SH-SY5Y (cell line): ENCODE data around the gene SDR42E2.

Experiments used
- GATA2 ChIP-seq: IDR thresholded peaks from 2 replicates; pipeline ENCODE4 v1.6.1; 2011; ENCODE audit warnings: mild to moderate bottlenecking, low read depth, low read length
- GATA3 ChIP-seq: IDR thresholded peaks from 2 replicates; pipeline ENCODE4 v1.6.1; 2011; ENCODE audit warnings: low read depth, mild to moderate bottlenecking, low read length, moderate library complexity

The SDR42E2 gene

DNA sequence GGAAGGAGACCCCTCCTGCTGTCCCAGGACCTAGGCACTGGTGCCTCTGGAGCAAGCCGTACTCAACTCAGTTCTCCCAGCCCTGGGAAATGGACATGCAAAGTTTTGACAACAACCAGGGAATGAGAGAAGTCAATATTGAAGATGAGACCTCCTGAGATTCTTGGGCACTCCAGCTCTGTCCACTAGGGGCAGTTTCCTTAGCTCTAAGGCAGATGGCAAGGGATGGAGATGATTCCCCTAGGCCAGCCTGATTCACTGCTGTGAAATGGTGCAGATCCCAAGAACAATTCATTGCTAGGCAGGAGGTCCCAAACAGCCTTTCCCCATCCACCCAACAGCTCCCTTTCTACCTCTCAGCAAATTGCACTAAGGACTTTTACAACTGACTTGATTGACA lies 20.5 kb upstream of the SDR42E2 start:
- no peak for TF ChIP-seq GATA3
- TF ChIP-seq GATA2 = no peak

DNA sequence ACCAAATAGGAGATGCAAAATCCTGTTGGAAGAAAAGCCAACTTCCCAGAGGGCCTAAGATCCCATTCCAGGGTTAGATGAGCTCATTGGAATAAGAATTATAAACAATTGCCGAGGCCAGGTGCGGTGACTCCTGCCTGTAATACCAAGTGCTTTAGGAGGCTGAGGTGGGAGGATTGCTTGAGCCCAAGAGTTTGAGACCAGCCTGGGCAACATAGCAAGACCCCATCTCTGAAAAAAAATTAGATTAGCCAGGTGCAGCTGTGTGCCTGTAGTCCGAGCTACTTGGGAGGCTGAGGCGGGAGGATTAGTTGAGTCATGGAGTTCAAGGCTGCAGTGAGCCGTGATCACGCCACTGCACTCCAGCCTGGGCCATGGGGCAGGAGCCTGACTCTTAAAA lies 17.8 kb upstream of the SDR42E2 start:
- TF ChIP-seq GATA3 = no peak
- no peak for TF ChIP-seq GATA2

DNA sequence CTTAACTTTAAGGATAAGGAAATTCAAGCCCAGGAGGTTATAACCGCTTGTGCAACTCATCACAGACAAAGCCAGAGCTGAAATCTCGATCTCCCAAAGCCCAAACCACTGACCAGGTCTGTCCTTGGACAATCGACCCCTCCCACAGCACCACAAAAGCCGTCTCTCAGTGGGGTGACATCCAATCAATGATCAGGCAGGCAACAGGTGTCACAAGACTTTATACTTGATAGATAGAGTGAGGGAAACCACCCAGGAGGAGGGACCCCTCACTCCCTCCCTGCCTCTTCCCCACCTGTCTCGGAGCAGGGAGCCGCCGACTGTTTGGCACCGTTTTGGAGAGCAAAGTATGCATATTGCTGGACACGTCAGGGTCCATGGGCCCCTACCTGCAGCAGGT lies 14.5 kb upstream of the SDR42E2 start:
- no peak for TF ChIP-seq GATA3

- no peak for TF ChIP-seq GATA2
- no peak for TF ChIP-seq GATA3
These were observed 10.9 kb upstream of the SDR42E2 start for GRCh38 chr16:22151246-22151998.

DNA sequence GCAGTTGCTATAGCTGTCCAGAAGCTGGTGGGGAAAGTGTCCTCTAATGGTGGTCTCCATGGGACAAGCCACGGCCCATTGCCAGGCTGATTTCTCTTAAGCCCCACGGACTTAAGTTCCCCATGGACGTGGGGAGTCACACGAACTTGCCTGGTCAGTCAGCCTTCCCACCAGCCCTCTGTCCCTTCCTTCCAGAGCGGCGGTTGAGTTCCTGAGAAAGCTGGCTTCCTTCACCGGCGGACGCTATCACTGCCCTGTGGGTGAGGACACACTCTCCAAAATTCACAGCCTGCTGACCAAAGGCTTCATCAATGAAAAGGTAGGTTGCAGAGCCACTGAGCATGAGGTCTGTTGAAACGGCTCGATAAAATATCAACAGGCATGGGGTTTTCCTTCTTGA lies 10.0 kb upstream of the SDR42E2 start:
- TF ChIP-seq GATA3 = no peak
- no peak for TF ChIP-seq GATA2

- TF ChIP-seq GATA2 = no peak
- no peak for TF ChIP-seq GATA3
These were observed 905 bp upstream of the SDR42E2 start for GRCh38 chr16:22161401-22161800.

DNA sequence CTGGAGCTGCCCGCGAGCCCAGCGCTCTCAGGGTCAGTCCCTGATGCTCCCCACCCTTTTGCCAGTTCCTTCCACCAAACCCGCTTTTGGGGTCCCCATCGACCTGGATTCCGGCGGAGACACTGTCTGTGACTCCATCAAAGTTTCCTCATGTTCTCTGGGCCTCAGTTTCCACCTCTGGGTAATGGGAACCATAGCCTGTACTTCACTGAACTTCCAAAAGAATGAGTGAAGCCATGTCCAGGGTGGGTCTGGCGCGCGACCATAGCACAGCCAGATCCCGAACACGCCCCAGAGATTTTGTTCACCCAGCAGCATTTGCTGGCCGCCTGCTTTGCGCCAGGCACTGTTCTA lies 327 bp downstream of the SDR42E2 start:
- TF ChIP-seq GATA2 = no peak

DNA sequence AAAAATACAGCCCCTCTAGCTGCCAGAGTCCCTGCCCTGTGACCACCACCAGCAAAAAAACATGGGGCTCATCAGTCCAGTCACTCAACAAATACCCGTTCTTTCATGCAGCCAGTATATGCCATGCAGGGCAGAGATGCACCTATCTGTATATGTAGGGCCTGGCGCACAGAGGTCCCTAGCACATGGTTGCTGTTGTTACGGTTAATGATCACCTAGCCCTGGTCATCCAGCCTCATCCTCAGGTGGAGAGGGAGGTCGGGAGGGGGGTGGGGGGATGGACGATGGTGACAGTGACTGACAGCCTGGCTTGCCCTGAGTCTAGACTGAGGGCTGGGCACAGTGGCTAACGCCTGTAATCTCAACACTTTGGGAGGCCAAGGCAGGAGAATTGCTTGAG lies 1.5 kb downstream of the SDR42E2 start:
- TF ChIP-seq GATA2 (no peak), GATA3 (no peak)

- no peak for TF ChIP-seq GATA3
These were observed 2.2 kb downstream of the SDR42E2 start for GRCh38 chr16:22164482-22164881.

DNA sequence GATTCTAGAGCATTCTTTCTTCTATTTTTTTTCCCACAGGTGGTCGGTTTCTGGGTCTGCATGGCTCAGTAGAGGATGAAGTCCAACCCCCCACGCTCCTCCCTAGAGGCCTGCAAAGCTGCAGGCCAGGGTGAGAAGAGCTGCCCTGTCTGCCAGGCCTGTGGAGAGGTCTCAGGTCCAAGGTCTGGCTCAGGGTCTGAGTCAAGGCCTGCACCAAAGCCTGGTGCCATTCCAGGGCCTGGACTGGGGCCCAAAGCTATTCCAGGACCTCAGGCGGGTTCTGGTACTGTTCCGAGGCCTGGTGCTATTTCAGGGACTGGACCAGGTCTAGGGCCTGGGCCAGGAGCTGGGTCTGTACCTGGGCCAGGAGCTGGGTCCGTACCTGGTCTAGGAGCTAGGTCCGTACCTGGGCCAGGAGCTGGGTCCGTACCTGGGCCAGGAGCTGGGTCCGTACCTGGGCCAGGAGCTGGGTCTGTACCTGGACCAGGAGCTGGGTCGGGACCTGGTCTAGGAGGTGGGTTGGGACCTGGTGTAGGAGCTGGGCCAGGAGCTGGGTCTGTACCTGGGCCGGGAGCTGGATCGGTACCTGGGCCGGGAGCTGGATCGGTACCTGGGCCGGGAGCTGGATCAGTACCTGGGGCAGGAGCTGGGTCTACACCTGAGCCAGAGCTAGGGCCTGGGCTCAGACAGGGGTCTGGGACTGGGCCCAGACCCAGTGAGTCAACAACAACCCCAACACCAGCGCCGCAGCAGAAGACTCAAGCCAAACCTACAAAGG lies 3.4 kb downstream of the SDR42E2 start:
- no peak for TF ChIP-seq GATA3
- no peak for TF ChIP-seq GATA2

- TF ChIP-seq GATA2 (no peak), GATA3 (no peak)
These were observed 9.6 kb downstream of the SDR42E2 start for GRCh38 chr16:22171953-22172352.

DNA sequence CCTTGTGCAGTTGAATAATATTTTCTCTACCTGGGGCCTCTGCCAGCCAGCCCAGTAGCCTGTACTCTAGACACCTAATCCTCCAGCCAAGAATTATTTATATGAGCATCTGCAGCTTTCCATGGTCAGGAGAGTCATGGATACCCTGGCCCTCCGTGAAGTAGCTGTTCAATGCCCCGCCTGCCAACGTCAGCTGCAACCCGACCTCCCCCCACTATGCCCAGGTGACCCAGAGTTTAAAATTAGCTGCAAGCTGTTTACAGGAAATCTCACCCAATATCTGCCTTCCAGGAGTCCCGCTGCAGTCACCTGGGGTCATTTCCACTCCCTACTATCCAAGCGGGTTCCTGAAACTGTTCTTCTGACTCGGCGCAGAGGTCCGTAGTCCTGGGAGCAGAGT lies 12.3 kb downstream of the SDR42E2 start:
- TF ChIP-seq GATA2 (no peak), GATA3 (no peak)

- TF ChIP-seq GATA2 (no peak), GATA3 (no peak)
These were observed 15.9 kb downstream of the SDR42E2 start for GRCh38 chr16:22177968-22178930.

- TF ChIP-seq GATA2 = no peak
- no peak for TF ChIP-seq GATA3
These were observed 19.1 kb downstream of the SDR42E2 start for GRCh38 chr16:22181426-22181825.

- no peak for TF ChIP-seq GATA3
These were observed 19.5 kb downstream of the SDR42E2 start for GRCh38 chr16:22181843-22182242.
